HCT116 (cell line): Measurements from ENCODE around the gene SERPINA3. TPM values are rescaled to one million over a fixed set of nuclear protein-coding genes. Genes with fewer than 3 reads are reported as not detected.

Experiments
- ATAC-seq: fragments of 200-7000 bp; cut with Tn5 transposase; 2 replicates; pipeline ENCODE4 v1.9.1; 2020; ENCODE audit warnings: mild to moderate bottlenecking, moderate library complexity
- BruUV-seq: library from RNA; stranded (reverse); fragments of 400-500 nt; replicated peaks from 2 replicates; lab custom pipeline; 2021; lab: Mats Ljungman, UMichigan
- CTCF ChIA-PET: fragments of 300-600 bp; sonication (Branson Sonifier 250); formaldehyde crosslinking; loops from one replicate; lab custom pipeline; 2021; ENCODE audit warnings: antibody characterized with exemption; lab: Charles Lee
- POLR2A ChIA-PET: fragments of 300-600, 350-600 bp; sonication (Branson Sonifier 250); formaldehyde crosslinking; loops from one replicate; lab custom pipeline; 2021; ENCODE audit warnings: antibody characterized with exemption; lab: Charles Lee
- RAD21 ChIA-PET, 2 experiments: fragments of 300-600 bp; sonication (Branson Sonifier 250); formaldehyde crosslinking; loops; one replicate each; lab custom pipeline; 2023; ENCODE audit warnings: low total read pairs in 2 of 2; ENCODE audit not compliant: uncharacterized antibody in 2 of 2, unreplicated experiment in 2 of 2, low non-redundant PET in 1 of 2; lab: Charles Lee
- DNase-seq: peaks from one replicate; pipeline ENCODE4 v3.0.0-alpha.2; 2010; ENCODE audit warnings: low read depth, low spot score
- H2AFZ ChIP-seq: fragments of 200-600 bp; shearing (Covaris generic), sonication (generic); 2 replicates; pipeline ENCODE4 v1.6.1; 2017; ENCODE audit warnings: low read depth, mixed run types, mixed read lengths, antibody characterized with exemption, low read length; ENCODE audit not compliant: poor library complexity, severe bottlenecking
- H3K27ac ChIP-seq: 2 replicates; pipeline ENCODE4 v1.5.1; 2012; ENCODE audit warnings: low read depth, low read length
- H3K27me3 ChIP-seq: fragments of 200-600 bp; sonication (generic); 2 replicates; pipeline ENCODE4 v1.6.1; 2016; ENCODE audit warnings: mixed run types, low read length, mixed read lengths; ENCODE audit not compliant: insufficient read depth
- H3K36me3 ChIP-seq, 2 experiments: fragments of 200-500 bp in 1 of 2; fragments of 200-600 bp in 1 of 2; sonication (Bioruptor generic) in 1 of 2; sonication (generic) in 1 of 2; 2 replicates each; pipeline versions ENCODE4 v1.5.1 to v1.6.1; 2014 to 2016; ENCODE audit warnings: low read length in 2 of 2, inconsistent platforms in 1 of 2, mixed read lengths in 1 of 2, mixed run types in 1 of 2; ENCODE audit not compliant: insufficient read depth in 2 of 2, control insufficient read depth in 1 of 2
- H3K4me1 ChIP-seq, 2 experiments: fragments of 200-600 bp in 1 of 2; sonication (generic) in 1 of 2; 2 replicates each; pipeline versions ENCODE4 v1.5.1 to v1.6.1; 2012 to 2017; ENCODE audit warnings: low read length in 2 of 2, inconsistent platforms in 1 of 2, mild to moderate bottlenecking in 1 of 2, mixed read lengths in 1 of 2, mixed run types in 1 of 2, moderate library complexity in 1 of 2; ENCODE audit not compliant: insufficient read depth in 2 of 2, control insufficient read depth in 1 of 2
- H3K4me2 ChIP-seq: fragments of 200-600 bp; sonication (generic); 2 replicates; pipeline ENCODE4 v1.6.1; 2017; ENCODE audit warnings: mixed run types, low read length, mixed read lengths
- H3K4me3 ChIP-seq, 2 experiments: fragments of 200-600 bp in 1 of 2; sonication (generic) in 1 of 2; replicated peaks in 1 of 2; 2 replicates each; pipeline ENCODE4 v1.5.1; 2011 to 2016; ENCODE audit warnings: low read length in 2 of 2, control low read depth in 1 of 2, low read depth in 1 of 2, mild to moderate bottlenecking in 1 of 2, mixed read lengths in 1 of 2, mixed run types in 1 of 2
- H3K79me2 ChIP-seq: fragments of 200-600 bp; sonication (generic); 2 replicates; pipeline ENCODE4 v1.6.1; 2017; ENCODE audit warnings: mild to moderate bottlenecking, mixed run types, low read length, moderate library complexity, mixed read lengths; ENCODE audit not compliant: insufficient read depth
- H3K9ac ChIP-seq: fragments of 200-600 bp; sonication (generic); 2 replicates; pipeline ENCODE4 v1.6.1; 2016; ENCODE audit warnings: low read length, mixed read lengths
- H3K9me2 ChIP-seq: fragments of 200-600 bp; sonication (generic), shearing (Covaris generic); 2 replicates; pipeline ENCODE4 v1.6.1; 2017; ENCODE audit warnings: mixed run types, mild to moderate bottlenecking, moderate library complexity; ENCODE audit not compliant: insufficient read depth
- H3K9me3 ChIP-seq, 2 experiments: fragments of 200-500 bp in 1 of 2; fragments of 200-600 bp in 1 of 2; sonication (Bioruptor generic) in 1 of 2; sonication (generic) in 1 of 2; 2 replicates each; pipeline ENCODE4 v1.6.1; 2014 to 2017; ENCODE audit warnings: low read length in 2 of 2, mixed read lengths in 2 of 2, inconsistent platforms in 1 of 2, low read depth in 1 of 2, mild to moderate bottlenecking in 1 of 2, mixed run types in 1 of 2, moderate library complexity in 1 of 2; ENCODE audit not compliant: control insufficient read depth in 1 of 2, insufficient read depth in 1 of 2
- H4K20me1 ChIP-seq: fragments of 200-600 bp; sonication (generic), shearing (Covaris generic); 2 replicates; pipeline ENCODE4 v1.6.1; 2017; ENCODE audit warnings: mixed run types, mild to moderate bottlenecking, moderate library complexity; ENCODE audit not compliant: insufficient read depth
- CBX3 ChIP-seq: IDR thresholded peaks from 2 replicates; pipeline ENCODE4 v1.6.1; 2012; ENCODE audit warnings: low read depth
- CEBPB ChIP-seq: IDR thresholded peaks from 2 replicates; pipeline ENCODE4 v1.6.1; 2012; ENCODE audit warnings: low read depth
- CTCF ChIP-seq, 3 experiments: fragments of 200-600 bp in 1 of 3; sonication (generic) in 1 of 3; IDR thresholded peaks in 2 of 3; conservative IDR thresholded peaks in 1 of 3; 2 replicates each; pipeline ENCODE4 v1.5.1; 2012 to 2017; ENCODE audit warnings: low read depth in 2 of 3, low read length in 2 of 3, antibody characterized with exemption in 1 of 3, borderline replicate concordance in 1 of 3, control low read depth in 1 of 3, mild to moderate bottlenecking in 1 of 3, mixed read lengths in 1 of 3, mixed run types in 1 of 3, moderate library complexity in 1 of 3; ENCODE audit not compliant: insufficient read depth in 1 of 3
- ELF1 ChIP-seq: IDR thresholded peaks from 2 replicates; pipeline ENCODE4 v1.6.1; 2012; ENCODE audit warnings: low read depth, borderline replicate concordance
- EZH2 ChIP-seq: fragments of 200-600 bp; sonication (generic); IDR thresholded peaks from 2 replicates; pipeline ENCODE4 v1.6.1; 2017; ENCODE audit warnings: antibody characterized with exemption, mixed run types
- EZH2phosphoT487 ChIP-seq: fragments of 200-600 bp; IDR thresholded peaks from 2 replicates; pipeline ENCODE4 v1.6.1; 2018; ENCODE audit warnings: antibody characterized with exemption, borderline replicate concordance
- FOSL1 ChIP-seq: IDR thresholded peaks from 2 replicates; pipeline ENCODE4 v1.6.1; 2012; ENCODE audit warnings: low read depth
- JUND ChIP-seq: IDR thresholded peaks from 2 replicates; pipeline ENCODE4 v1.6.1; 2012
- POLR2A ChIP-seq: IDR thresholded peaks from 2 replicates; pipeline ENCODE4 v1.7.0; 2011; ENCODE audit warnings: borderline replicate concordance; ENCODE audit not compliant: insufficient read depth, insufficient read length; ENCODE audit errors: extremely low read depth
- POLR2AphosphoS5 ChIP-seq: IDR thresholded peaks from 2 replicates; pipeline ENCODE4 v1.6.1; 2011; ENCODE audit warnings: mild to moderate bottlenecking, low read depth, low read length, moderate library complexity
- RAD21 ChIP-seq: IDR thresholded peaks from 2 replicates; pipeline ENCODE4 v1.6.1; 2012; ENCODE audit warnings: low read depth, mild to moderate bottlenecking
- REST ChIP-seq: IDR thresholded peaks from 2 replicates; pipeline ENCODE4 v1.6.1; 2012; ENCODE audit warnings: low read depth
- SP1 ChIP-seq: IDR thresholded peaks from 2 replicates; pipeline ENCODE4 v1.6.1; 2012; ENCODE audit warnings: low read depth
- SRF ChIP-seq: IDR thresholded peaks from 2 replicates; pipeline ENCODE4 v1.6.1; 2012; ENCODE audit warnings: low read depth
- TCF7L2 ChIP-seq: IDR thresholded peaks from 2 replicates; pipeline ENCODE4 v1.7.0; 2011; ENCODE audit warnings: borderline replicate concordance, inconsistent platforms; ENCODE audit not compliant: insufficient read depth, insufficient read length; ENCODE audit errors: extremely low read depth
- ZFX ChIP-seq: fragments of 450-650 bp; IDR thresholded peaks from 2 replicates; pipeline ENCODE4 v1.6.1; 2017
- ZNF274 ChIP-seq: fragments of 200-500 bp; sonication (Bioruptor generic); IDR thresholded peaks from 2 replicates; pipeline ENCODE4 v1.6.1; 2014; ENCODE audit warnings: mild to moderate bottlenecking, low read depth, low read length, inconsistent platforms
- intact Hi-C: fragments of 100-400 bp; cut with micrococcal nuclease; formaldehyde crosslinking; loops from 2 replicates; pipeline ENCODE4 v1.10.0; 2022
- total RNA-seq: library from RNA; stranded (reverse); gene quantifications from one replicate; pipeline ENCODE4 v1.2.1, GENCODE V29; 2021; ENCODE audit not compliant: unreplicated experiment
- TF ChIP-seq, protein P1 (sequence below): IDR thresholded peaks from 2 replicates; pipeline ENCODE4 v1.6.1; 2012
- TF ChIP-seq, protein P2 (sequence below): IDR thresholded peaks from 2 replicates; pipeline ENCODE4 v1.6.1; 2011; ENCODE audit warnings: mild to moderate bottlenecking, low read length, moderate library complexity; ENCODE audit not compliant: insufficient replicate concordance; ENCODE audit errors: extremely low read depth

SERPINA3 gene
- total RNA-seq, 1 experiment from 2014 or later = 4.3 TPM

- Histone ChIP-seq H3K4me1 (no peaks in the 10 kb centered on the region), H3K4me2 (no peak overlapping the region), H3K79me2 (no peaks in the 10 kb centered on the region), H3K4me3 (no peak overlapping the region), H4K20me1 (no peaks in the 10 kb centered on the region), H3K27me3 (peaks cover 29% of the 10 kb centered on the region), H3K9me3 (no peaks in the 10 kb centered on the region), H3K9ac (no peak overlapping the region), H3K27ac (no peak overlapping the region), H3K9me2 (no peaks in the 10 kb centered on the region), H2AFZ (no peak overlapping the region), H3K36me3 (no peaks in the 10 kb centered on the region)
- intact Hi-C loops = no loop called here
- no peak for ATAC-seq
- ChIA-PET RAD21 (no interaction called here), CTCF (no interaction called here), POLR2A (no interaction called here)
- no TSS peak for BruUV-seq
- TF ChIP-seq RAD21 (no peak), POLR2A (no peak), FOSL1 (no peak), SRF (no peak), SP1 (no peak), ZNF274 (no peak), ELF1 (no peak), ZFX (no peak), CTCF (IDR thresholded peaks at IDR 0.05 in 2 of 3, conservative IDR thresholded peaks at IDR 0.05 in 1 of 3; ENCODE audit: borderline replicate concordance in 1 of 3, insufficient read depth in 1 of 3, low read depth in 2 of 3, low read length in 2 of 3) (no peak), CEBPB (no peak), CBX3 (no peak), POLR2AphosphoS5 (no peak), JUND (no peak), REST (no peak), EZH2 (no peak), EZH2phosphoT487 (no peak), TCF7L2 (no peak)
- TF ChIP-seq, protein P1, sequence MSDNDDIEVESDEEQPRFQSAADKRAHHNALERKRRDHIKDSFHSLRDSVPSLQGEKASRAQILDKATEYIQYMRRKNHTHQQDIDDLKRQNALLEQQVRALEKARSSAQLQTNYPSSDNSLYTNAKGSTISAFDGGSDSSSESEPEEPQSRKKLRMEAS = no peak
- TF ChIP-seq, protein P2, sequence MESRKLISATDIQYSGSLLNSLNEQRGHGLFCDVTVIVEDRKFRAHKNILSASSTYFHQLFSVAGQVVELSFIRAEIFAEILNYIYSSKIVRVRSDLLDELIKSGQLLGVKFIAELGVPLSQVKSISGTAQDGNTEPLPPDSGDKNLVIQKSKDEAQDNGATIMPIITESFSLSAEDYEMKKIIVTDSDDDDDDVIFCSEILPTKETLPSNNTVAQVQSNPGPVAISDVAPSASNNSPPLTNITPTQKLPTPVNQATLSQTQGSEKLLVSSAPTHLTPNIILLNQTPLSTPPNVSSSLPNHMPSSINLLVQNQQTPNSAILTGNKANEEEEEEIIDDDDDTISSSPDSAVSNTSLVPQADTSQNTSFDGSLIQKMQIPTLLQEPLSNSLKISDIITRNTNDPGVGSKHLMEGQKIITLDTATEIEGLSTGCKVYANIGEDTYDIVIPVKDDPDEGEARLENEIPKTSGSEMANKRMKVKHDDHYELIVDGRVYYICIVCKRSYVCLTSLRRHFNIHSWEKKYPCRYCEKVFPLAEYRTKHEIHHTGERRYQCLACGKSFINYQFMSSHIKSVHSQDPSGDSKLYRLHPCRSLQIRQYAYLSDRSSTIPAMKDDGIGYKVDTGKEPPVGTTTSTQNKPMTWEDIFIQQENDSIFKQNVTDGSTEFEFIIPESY = no peak
- no peak for DNase-seq
Measured at GRCh38 chr14:94625353-94625635, 13.1 kb downstream of the SERPINA3 start.
